Measurements from ENCODE around the gene MCC.

MCC gene

GRCh38 chr5:113487781-113488644 is at the start of gene MCC:
Gene MCC (minus strand): TSS chr5:113488453.
- DNase-seq (ENCODE audit: low read depth), result peak; percentile 26

GRCh38 chr5:113531481-113532159 is 43.4 kb upstream of the MCC start:
- no peak for DNase-seq (ENCODE audit: low read depth)

- no peak for DNase-seq (ENCODE audit: low read depth)
These were observed 39.5 kb upstream of the MCC start for GRCh38 chr5:113527746-113528145.

GRCh38 chr5:113526421-113526820 is 38.2 kb upstream of the MCC start:
- no peak for DNase-seq (ENCODE audit: low read depth)

- no peak for DNase-seq (ENCODE audit: low read depth)
These were observed 36.7 kb upstream of the MCC start for GRCh38 chr5:113524927-113525326.

GRCh38 chr5:113523168-113523567 is 34.9 kb upstream of the MCC start:
- DNase-seq (ENCODE audit: low read depth), result no peak

- no peak for DNase-seq (ENCODE audit: low read depth)
These were observed 32.6 kb upstream of the MCC start for GRCh38 chr5:113520899-113521298.

- DNase-seq (ENCODE audit: low read depth), result peak; percentile 4
These were observed 32.2 kb upstream of the MCC start for GRCh38 chr5:113520429-113520828.

GRCh38 chr5:113519412-113519811 is 31.2 kb upstream of the MCC start:
- no peak for DNase-seq (ENCODE audit: low read depth)

- DNase-seq (ENCODE audit: low read depth), result no peak
These were observed 30.6 kb upstream of the MCC start for GRCh38 chr5:113518884-113519283.

- no peak for DNase-seq (ENCODE audit: low read depth)
These were observed 26.0 kb upstream of the MCC start for GRCh38 chr5:113514289-113514635.

- DNase-seq (ENCODE audit: low read depth), result peak; percentile 88
These were observed 25.4 kb upstream of the MCC start, which contains the start of gene YTHDC2 for GRCh38 chr5:113513384-113514288. Gene YTHDC2 (plus strand): TSS chr5:113513694. CDS start chr5:113513896, 202 bp downstream.

GRCh38 chr5:113512341-113512740 is 24.1 kb upstream of the MCC start:
- no peak for DNase-seq (ENCODE audit: low read depth)

- no peak for DNase-seq (ENCODE audit: low read depth)
These were observed 22.7 kb upstream of the MCC start for GRCh38 chr5:113510836-113511451.

- no peak for DNase-seq (ENCODE audit: low read depth)
These were observed 20.5 kb upstream of the MCC start for GRCh38 chr5:113508756-113509155.

GRCh38 chr5:113507601-113508000 is 19.3 kb upstream of the MCC start:
- no peak for DNase-seq (ENCODE audit: low read depth)

- DNase-seq (ENCODE audit: low read depth), result no peak
These were observed 16.9 kb upstream of the MCC start for GRCh38 chr5:113505181-113505580.

GRCh38 chr5:113503146-113503545 is 14.9 kb upstream of the MCC start:
- DNase-seq (ENCODE audit: low read depth), result no peak

- no peak for DNase-seq (ENCODE audit: low read depth)
These were observed 13.8 kb upstream of the MCC start for GRCh38 chr5:113502073-113502472.

- no peak for DNase-seq (ENCODE audit: low read depth)
These were observed 7.2 kb upstream of the MCC start for GRCh38 chr5:113495422-113495841.

- no peak for DNase-seq (ENCODE audit: low read depth)
These were observed 5.2 kb upstream of the MCC start for GRCh38 chr5:113493446-113493845.

GRCh38 chr5:113491022-113491421 is 2.8 kb upstream of the MCC start:
- DNase-seq (ENCODE audit: low read depth), result no peak
